ACHN (cell line): ENCODE data around the gene ARHGAP10.

Experiments used
- DNase-seq: peaks from one replicate; pipeline ENCODE4 v3.0.0-alpha.2; 2015
- in situ Hi-C: cut with HindIII; loops from 2 replicates; pipeline ENCODE4 v1.10.0; 2017; ENCODE audit warnings: low sequenced_read_pairs, low pct_ligation_motif_present, low pct_unique_long_range_greater_than_20kb

ARHGAP10 gene

DNA sequence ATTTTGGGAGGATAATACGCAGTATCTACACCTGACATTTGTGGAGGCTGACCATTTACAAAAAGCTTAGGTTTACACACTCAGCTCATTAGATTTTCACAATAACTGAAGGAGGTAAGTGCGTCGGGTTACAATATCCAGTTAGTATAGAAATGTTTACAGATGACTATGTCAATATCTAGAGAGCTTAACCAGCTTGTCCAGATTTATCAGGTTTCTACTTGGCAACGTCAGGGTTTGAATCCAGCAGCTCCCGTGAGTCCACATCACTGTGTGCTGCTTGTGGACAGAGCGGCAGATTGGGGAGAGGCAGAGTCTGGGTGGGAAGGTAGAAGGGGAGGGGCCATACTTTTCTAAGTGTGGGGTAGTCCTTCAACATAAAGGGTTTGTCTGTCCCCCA, 28.3 kb downstream of the ARHGAP10 start:
- no peak for DNase-seq
- in situ Hi-C loops = no loop called here

GRCh38 chr4:147760695-147761094, 28.8 kb downstream of the ARHGAP10 start:
- in situ Hi-C loops = no loop called here
- DNase-seq = no peak

- no peak for DNase-seq
- in situ Hi-C loops = no loop called here
These were observed 29.5 kb downstream of the ARHGAP10 start for GRCh38 chr4:147761218-147761883.

GRCh38 chr4:147764337-147764736, 32.4 kb downstream of the ARHGAP10 start:
- in situ Hi-C loops = no loop called here

DNA sequence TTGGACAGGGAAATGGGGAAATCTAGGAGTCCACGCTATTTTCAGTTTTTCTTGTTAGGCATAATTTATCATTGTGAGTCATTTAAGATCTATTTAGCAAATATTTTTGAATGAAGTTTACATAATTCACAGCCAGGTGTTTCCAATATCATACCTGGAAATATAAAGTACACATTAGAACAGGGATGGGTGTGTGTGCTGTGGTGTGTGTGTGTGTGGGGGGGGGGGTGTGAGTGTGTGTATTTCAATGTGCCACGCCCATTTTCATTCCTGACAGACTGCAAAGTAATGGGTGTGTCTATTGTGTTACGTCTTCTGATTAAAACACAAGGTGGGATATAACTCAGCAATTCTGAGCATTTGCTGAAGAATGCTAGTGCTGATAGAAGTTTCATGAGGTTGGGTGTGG, 33.2 kb downstream of the ARHGAP10 start:
- in situ Hi-C loops = no loop called here
- DNase-seq = no peak

More at GRCh38 chr4:147764337-147764736, 32.4 kb downstream of the ARHGAP10 start:
- no peak for DNase-seq

DNA sequence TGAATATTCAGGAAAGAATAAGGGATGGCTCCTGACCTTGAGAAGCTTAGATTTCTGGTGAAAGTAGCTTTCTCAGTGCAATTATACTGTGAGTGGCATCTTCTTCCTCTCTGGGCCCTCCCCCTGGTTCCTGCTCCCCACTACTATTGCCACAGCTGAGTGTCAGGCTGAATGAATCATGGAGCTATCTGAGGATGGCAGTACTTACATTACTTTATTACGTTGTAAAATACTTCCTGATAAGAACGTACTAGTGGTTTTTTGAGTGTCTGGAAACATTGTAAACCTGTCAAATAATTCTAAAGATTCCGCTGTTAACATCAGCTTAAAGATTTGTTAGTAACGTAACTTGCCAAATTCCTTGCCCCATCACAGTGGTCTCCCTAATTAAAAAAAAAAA, 36.2 kb downstream of the ARHGAP10 start:
- in situ Hi-C loops = no loop called here
- peak; percentile 16 for DNase-seq

DNA sequence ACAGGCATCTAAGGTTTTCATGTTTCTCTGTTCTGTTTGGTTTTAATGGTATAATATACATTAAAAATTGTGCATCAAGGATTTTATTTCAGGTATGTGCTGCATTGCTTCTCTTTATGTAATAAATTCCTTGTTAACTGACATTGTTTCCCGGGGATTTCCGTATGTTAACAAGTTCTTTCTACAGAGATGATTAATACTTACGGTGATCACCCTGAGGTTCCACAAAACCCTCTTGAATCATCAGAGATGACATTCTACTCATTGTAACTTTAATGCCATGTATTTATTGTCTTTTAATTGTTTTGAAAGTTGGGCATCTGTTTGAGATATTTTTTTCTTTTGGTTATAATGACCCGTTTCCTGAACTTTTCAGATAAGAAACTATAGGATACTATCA, 37.5 kb downstream of the ARHGAP10 start:
- DNase-seq = no peak
- in situ Hi-C loops = no loop called here

- DNase-seq = no peak
- in situ Hi-C loops = no loop called here
These were observed 38.9 kb downstream of the ARHGAP10 start for GRCh38 chr4:147770831-147771230.

DNA sequence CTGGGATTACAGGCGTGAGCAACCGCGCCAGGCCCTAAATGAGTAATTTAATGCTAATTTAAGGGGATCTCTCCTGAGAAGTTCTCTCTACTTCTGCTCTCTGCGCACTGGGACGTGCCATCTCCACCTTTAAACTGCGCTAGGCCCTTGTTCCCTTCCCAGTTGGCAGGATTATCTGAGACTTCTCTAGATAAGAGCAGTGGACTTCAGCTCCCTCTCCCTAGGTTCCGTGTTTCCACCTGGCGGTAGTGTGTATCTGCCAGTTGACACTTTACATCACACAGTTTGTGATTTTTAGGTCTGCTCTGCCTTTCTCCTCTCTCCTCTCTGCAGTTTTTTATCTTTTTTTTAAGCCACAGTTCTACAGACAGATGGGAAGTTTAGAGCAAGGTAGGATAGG, 40.2 kb downstream of the ARHGAP10 start:
- in situ Hi-C loops = no loop called here
- DNase-seq = no peak

- peak; percentile 45 for DNase-seq
- in situ Hi-C loops = no loop called here
These were observed 40.6 kb downstream of the ARHGAP10 start for GRCh38 chr4:147772459-147772969.

DNA sequence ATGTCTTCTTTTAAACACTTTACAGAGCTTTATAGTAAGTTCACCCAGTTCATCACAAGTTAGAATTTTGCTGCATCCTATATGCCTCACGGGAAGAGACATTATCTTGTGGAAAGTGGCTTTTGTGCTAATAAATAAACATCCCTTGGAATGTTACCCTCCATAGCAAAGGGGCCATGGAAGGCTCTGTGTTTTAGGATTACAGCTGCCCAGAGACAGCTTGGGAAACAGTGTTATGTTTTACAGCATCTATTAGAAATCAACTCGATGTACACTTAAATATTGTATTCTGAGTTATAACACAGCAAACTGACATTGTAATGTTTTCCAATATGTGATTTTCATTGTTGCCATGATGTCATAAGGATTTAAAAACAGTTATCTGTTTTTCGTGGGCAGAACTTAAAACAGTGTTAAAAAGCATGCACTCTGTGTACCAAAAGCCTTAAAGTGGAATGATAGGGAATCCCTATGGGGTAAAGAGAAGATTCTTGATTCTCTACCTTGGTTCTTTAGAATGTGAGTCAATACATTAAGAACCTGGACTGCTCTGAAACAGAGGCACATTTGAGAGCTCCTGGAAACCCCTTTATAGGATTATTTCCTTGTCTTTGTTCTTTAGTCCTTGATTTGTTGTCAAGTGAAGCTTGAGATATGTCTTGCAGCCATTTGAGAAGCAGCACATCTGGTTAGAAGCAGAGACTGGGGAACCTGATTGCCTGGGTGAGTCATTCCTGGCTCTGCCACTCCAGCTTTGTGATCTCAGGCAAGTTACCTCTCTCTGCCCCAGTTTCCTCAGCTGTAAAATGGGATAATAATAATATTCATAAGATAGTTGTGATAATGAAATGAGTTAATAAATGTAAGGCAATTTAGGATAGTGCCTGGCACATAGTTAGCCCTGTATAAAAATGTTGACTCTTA, 41.6 kb downstream of the ARHGAP10 start:
- DNase-seq = no peak
- in situ Hi-C loops = no loop called here

DNA sequence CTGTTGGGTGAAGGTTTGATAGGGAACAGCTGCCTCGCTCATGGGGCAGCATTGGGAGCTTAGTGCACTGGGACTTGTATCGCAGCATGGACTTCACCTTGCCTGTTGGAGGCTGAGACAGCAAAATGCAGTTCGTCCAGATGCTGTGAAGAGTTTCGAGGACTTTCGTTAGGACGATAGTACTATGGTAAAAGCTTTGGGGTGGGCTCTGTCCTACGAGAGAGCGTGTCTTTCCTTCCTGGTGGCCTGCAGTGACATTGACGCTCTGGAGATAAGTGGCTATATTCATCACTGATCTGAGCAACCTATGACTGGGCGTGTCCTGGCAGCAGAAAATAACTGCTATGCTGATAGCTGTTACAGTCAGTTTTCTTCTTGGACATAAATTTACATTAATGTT, 44.8 kb downstream of the ARHGAP10 start:
- no peak for DNase-seq

DNA sequence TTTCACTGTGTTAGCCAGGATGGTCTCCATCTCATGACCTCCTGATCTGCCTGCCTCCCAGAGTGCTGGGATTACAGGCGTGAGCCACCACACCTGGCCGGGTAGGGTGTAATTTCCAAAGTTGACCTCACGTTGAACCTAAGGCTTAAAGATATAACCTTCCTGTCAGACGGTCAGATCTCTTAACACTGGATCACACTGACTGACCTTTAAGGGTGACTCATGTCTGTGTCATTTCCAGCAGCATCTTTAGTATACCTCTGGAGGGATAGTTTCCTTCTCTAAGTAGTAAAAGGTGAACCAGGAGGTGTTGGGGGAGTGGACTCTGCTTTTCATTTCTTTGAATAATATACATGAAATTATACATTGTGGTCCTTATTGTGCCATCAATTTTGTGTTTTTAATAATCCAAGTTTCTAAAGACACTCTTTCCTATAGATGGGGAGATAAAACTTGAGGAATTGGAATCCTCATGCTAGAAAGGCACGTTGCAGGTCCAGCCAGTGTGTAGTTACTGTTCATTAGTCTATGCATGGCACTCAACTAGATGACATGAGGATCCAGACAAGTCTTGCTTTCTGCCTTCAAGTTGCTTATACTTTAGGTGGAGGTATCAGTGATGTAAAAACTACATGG, 45.7 kb downstream of the ARHGAP10 start:
- in situ Hi-C loops = no loop called here
- DNase-seq = peak; percentile 44

More for the DNA sequence above, 44.8 kb downstream of the ARHGAP10 start:
- in situ Hi-C loops = no loop called here

DNA sequence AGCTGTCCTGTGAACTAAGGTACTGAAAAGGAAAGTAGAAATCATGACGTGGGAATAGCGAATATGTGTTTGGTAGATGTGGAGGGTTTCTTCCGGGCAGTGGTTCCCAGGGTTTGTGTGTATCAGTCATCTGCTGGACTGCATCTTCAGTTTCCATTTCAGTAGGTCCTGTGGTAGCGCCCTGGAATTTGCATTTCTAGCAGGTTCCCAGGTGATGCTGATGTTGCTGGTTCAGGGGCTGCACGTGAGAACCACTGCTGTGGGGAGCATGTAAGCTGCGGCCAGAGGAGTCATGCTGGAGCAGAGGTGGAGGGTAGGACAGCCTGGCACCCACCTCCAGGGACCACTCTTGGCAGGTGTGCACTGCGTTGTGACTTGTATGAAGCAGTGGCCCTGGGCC, 47.1 kb downstream of the ARHGAP10 start:
- in situ Hi-C loops = no loop called here
- no peak for DNase-seq

DNA sequence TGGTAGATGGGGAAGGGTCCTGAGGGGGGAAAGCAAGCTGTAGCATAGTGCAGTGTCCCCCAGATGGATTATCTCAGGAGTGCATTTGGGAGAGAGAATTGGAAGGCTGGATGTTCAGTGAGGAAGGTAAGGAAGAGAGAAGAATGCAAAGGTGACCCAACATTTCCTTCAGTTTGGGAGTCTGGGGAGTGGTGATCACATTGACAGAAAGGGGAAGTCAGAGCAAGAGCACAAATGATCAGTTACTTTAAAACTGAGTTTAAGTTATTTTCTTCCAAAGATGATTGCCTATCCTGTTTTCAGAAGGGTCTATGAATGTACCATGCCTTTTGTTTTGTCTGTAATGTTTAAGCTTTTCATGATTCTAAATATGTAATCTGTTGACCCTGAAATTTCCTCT, 47.6 kb downstream of the ARHGAP10 start:
- DNase-seq = no peak
- in situ Hi-C loops = no loop called here

DNA sequence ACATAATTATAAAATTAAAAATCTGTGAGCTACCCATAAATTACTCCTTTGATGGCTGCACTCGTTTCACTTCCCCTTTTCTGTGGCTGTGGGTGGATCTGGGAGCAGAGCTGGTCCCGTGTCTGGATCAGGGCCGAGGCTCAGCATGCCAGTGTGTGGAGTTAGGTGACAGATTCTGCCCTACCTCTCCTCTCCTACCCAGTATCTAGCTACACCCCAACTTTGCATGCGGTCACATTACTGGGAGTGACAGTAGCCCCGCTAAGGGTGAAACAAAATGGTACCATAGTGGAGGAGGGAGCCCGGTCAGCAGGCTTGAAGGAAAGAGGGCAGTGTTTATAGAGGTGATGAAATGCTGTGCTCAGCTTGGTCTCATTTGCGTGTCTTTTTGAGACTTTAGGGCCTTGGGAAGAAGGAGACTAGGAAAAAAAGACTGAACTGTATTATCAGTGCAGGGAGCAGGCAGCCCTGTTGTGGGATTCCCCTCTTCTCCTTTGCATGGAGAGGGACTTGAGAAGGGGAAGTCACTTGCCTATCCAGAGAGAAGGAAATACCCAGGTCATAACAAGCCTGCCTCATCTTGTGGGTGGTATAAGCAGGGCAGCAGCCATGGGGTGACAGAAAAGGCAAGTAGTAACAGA, 48.4 kb downstream of the ARHGAP10 start:
- DNase-seq = no peak
- in situ Hi-C loops = no loop called here

DNA sequence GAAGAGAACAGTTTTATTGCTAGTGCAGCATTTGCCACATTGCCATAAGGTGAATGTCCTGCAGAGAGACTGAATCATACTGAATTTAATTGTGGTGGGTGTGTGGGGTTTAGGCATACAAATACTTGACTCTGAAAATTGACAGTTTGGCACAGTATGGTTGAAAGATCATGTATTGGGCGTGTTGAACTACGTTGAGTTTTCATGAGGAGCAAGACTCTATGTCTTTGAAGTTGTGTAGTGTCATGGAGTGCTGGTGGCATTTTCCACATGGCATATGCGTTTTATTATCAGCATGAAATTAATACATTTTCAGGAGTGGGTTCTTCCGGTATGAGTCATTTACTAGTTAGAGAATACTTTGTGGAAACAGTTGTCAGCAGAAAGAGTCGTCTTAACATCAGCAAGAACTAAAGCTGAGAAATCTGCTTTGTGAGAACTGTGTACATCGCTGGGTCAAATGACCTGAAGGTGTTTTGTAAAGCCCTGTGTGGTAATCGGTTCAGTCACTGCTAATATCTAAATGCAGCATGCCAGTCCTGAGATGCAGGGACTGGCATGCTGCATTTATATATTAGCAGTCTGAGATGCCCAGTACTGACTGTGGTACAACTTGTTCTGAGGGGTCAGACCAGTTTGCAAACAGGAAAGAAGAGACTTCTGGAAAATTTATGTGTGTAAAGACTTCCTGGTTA, 50.3 kb downstream of the ARHGAP10 start:
- no peak for DNase-seq
- in situ Hi-C loops = no loop called here

GRCh38 chr4:147785129-147785528, 53.2 kb downstream of the ARHGAP10 start:
- in situ Hi-C loops = no loop called here

More at GRCh38 chr4:147785129-147785528, 53.2 kb downstream of the ARHGAP10 start:
- no peak for DNase-seq
